Activated T-helper 1 cell treated with anti-CD3 and anti-CD28 coated beads, Interleukin-12 subunit alpha, Interleukin-12 subunit beta, Interleukin-2, Interleukin-4 antibody, amounts not matched to agents 30 ng/mL and 10 ng/mL and 1 ng/mL, durations not matched to agents 14 hours and 24 hours and 36 hours (primary cell): Measurements from ENCODE around the gene PROX1. TPM values are rescaled to one million over a fixed set of nuclear protein-coding genes. Genes with fewer than 3 reads are reported as not detected.
A peak's percentile ranks its signal among the peaks of the same experiment; 100 is the strongest.

Experiments
- DNase-seq: peaks from one replicate; pipeline ENCODE4 v3.0.0; 2021; ENCODE audit warnings: low spot score
- H3K27ac Mint-ChIP-seq: one replicate; pipeline ENCODE4 v1.8.0; 2021; ENCODE audit warnings: mild to moderate bottlenecking, mixed read lengths
- H3K27me3 Mint-ChIP-seq: one replicate; pipeline ENCODE4 v1.8.0; 2022; ENCODE audit warnings: mild to moderate bottlenecking, moderate library complexity, mixed read lengths; ENCODE audit not compliant: insufficient read depth
- H3K36me3 Mint-ChIP-seq: one replicate; pipeline ENCODE4 v1.8.0; 2021; ENCODE audit warnings: low read depth, mixed read lengths
- H3K4me1 Mint-ChIP-seq: one replicate; pipeline ENCODE4 v1.8.0; 2021; ENCODE audit warnings: low read depth, mixed read lengths
- H3K4me3 Mint-ChIP-seq: one replicate; pipeline ENCODE4 v1.8.0; 2021; ENCODE audit warnings: mild to moderate bottlenecking, moderate library complexity, mixed read lengths
- H3K9me3 Mint-ChIP-seq: one replicate; pipeline ENCODE4 v1.8.0; 2021; ENCODE audit warnings: mixed read lengths
- intact Hi-C: fragments of 100-400 bp; cut with micrococcal nuclease; formaldehyde crosslinking; loops from one replicate; pipeline ENCODE4 v1.15.1; 2024
- total RNA-seq: library from RNA; stranded (reverse); gene quantifications from 2 replicates; pipeline ENCODE4 v1.2.3, GENCODE V29; 2022

PROX1 gene
- total RNA-seq, 1 donor from 2014 or later = not detected

- intact Hi-C loops = no loop called here
- Mint-ChIP-seq H3K27ac (no peak overlapping the region), H3K4me1 (no peaks in the 10 kb centered on the region), H3K4me3 (no peak overlapping the region), H3K36me3 (no peaks in the 10 kb centered on the region), H3K27me3 (peaks cover 6% of the 10 kb centered on the region), H3K9me3 (no peaks in the 10 kb centered on the region)
- DNase-seq = no peak
Measured at GRCh38 chr1:213968146-213968825, 19.5 kb upstream of the PROX1 start.

- intact Hi-C loops = no loop called here
- no peaks in the 10 kb centered on the region for H3K36me3 Mint-ChIP-seq
- DNase-seq = no peak
Measured at GRCh38 chr1:213969958-213970555, 17.7 kb upstream of the PROX1 start.

GRCh38 chr1:213972141-213972540 is 15.6 kb upstream of the PROX1 start:
- Mint-ChIP-seq H3K27ac (no peak overlapping the region), H3K4me3 (no peak overlapping the region), H3K36me3 (no peaks in the 10 kb centered on the region), H3K4me1 (no peaks in the 10 kb centered on the region), H3K27me3 (peaks cover 19% of the 10 kb centered on the region), H3K9me3 (no peaks in the 10 kb centered on the region)
- DNase-seq = no peak
- intact Hi-C loops = no loop called here

More at GRCh38 chr1:213969958-213970555, 17.7 kb upstream of the PROX1 start:
- Mint-ChIP-seq H3K4me1 (no peaks in the 10 kb centered on the region), H3K27ac (no peak overlapping the region), H3K27me3 (peaks cover 5% of the 10 kb centered on the region), H3K9me3 (no peaks in the 10 kb centered on the region), H3K4me3 (no peak overlapping the region)

GRCh38 chr1:213973129-213973528 is 14.6 kb upstream of the PROX1 start:
- no peak overlapping the region for H3K4me3 Mint-ChIP-seq
- H3K27ac Mint-ChIP-seq = no peak overlapping the region
- H3K36me3 Mint-ChIP-seq = no peaks in the 10 kb centered on the region
- H3K9me3 Mint-ChIP-seq = no peaks in the 10 kb centered on the region
- no peaks in the 10 kb centered on the region for H3K4me1 Mint-ChIP-seq
- H3K27me3 Mint-ChIP-seq = peaks cover 26% of the 10 kb centered on the region
- intact Hi-C loops = no loop called here
- DNase-seq = no peak

- Mint-ChIP-seq H3K9me3 (no peaks in the 10 kb centered on the region), H3K4me1 (no peaks in the 10 kb centered on the region), H3K36me3 (no peaks in the 10 kb centered on the region), H3K4me3 (no peak overlapping the region), H3K27me3 (peaks cover 60% of the 10 kb centered on the region), H3K27ac (no peak overlapping the region)
- intact Hi-C loops = no loop called here
- DNase-seq = no peak
Measured at GRCh38 chr1:213976665-213977485, 10.9 kb upstream of the PROX1 start.

- peaks cover 65% of the 10 kb centered on the region for H3K27me3 Mint-ChIP-seq
- no peak overlapping the region for H3K27ac Mint-ChIP-seq
- H3K4me1 Mint-ChIP-seq = no peaks in the 10 kb centered on the region
- no peak overlapping the region for H3K4me3 Mint-ChIP-seq
- intact Hi-C loops = no loop called here
- no peak for DNase-seq
- H3K36me3 Mint-ChIP-seq = no peaks in the 10 kb centered on the region
- H3K9me3 Mint-ChIP-seq = no peaks in the 10 kb centered on the region
Measured at GRCh38 chr1:213977486-213977842, 10.3 kb upstream of the PROX1 start.

- Mint-ChIP-seq H3K36me3 (no peaks in the 10 kb centered on the region), H3K27ac (peak overlapping the region; percentile 37), H3K4me3 (no peak overlapping the region), H3K27me3 (peaks cover 65% of the 10 kb centered on the region), H3K9me3 (no peaks in the 10 kb centered on the region), H3K4me1 (no peaks in the 10 kb centered on the region)
- intact Hi-C loops = no loop called here
- no peak for DNase-seq
Measured at GRCh38 chr1:213977909-213978308, 9.9 kb upstream of the PROX1 start.

- no peak for DNase-seq
- intact Hi-C loops = no loop called here
- Mint-ChIP-seq H3K27me3 (peaks cover 83% of the 10 kb centered on the region), H3K9me3 (no peaks in the 10 kb centered on the region), H3K4me1 (no peaks in the 10 kb centered on the region), H3K27ac (no peak overlapping the region), H3K36me3 (no peaks in the 10 kb centered on the region), H3K4me3 (no peak overlapping the region)
Measured at GRCh38 chr1:213979751-213980586, 7.8 kb upstream of the PROX1 start.

GRCh38 chr1:213980906-213981305 is 6.9 kb upstream of the PROX1 start:
- Mint-ChIP-seq H3K9me3 (no peaks in the 10 kb centered on the region), H3K4me3 (no peak overlapping the region), H3K36me3 (no peaks in the 10 kb centered on the region), H3K4me1 (peaks cover 2% of the 10 kb centered on the region), H3K27me3 (peaks cover 81% of the 10 kb centered on the region), H3K27ac (no peak overlapping the region)
- intact Hi-C loops = no loop called here
- no peak for DNase-seq

- Mint-ChIP-seq H3K27me3 (peaks cover 80% of the 10 kb centered on the region), H3K4me1 (peaks cover 10% of the 10 kb centered on the region)
- intact Hi-C loops = no loop called here
Measured at GRCh38 chr1:213982289-213982671, 5.5 kb upstream of the PROX1 start.

GRCh38 chr1:213982672-213983492 is 4.9 kb upstream of the PROX1 start:
- peaks cover 2% of the 10 kb centered on the region for H3K9me3 Mint-ChIP-seq
- H3K36me3 Mint-ChIP-seq = peaks cover 2% of the 10 kb centered on the region
- DNase-seq = no peak
- H3K4me3 Mint-ChIP-seq = no peak overlapping the region
- peaks cover 15% of the 10 kb centered on the region for H3K4me1 Mint-ChIP-seq
- no peak overlapping the region for H3K27ac Mint-ChIP-seq
- H3K27me3 Mint-ChIP-seq = peaks cover 79% of the 10 kb centered on the region
- intact Hi-C loops = no loop called here

More at GRCh38 chr1:213982289-213982671, 5.5 kb upstream of the PROX1 start:
- DNase-seq = no peak
- H3K36me3 Mint-ChIP-seq = no peaks in the 10 kb centered on the region
- H3K27ac Mint-ChIP-seq = no peak overlapping the region
- no peak overlapping the region for H3K4me3 Mint-ChIP-seq
- H3K9me3 Mint-ChIP-seq = peaks cover 2% of the 10 kb centered on the region
